ENCODE data around the gene ZNF155. TPM values are rescaled to one million over a fixed set of nuclear protein-coding genes. Genes with fewer than 3 reads are reported as not detected.
A peak's percentile ranks its signal among the peaks of the same experiment; 100 is the strongest.

The ZNF155 gene
- polyA plus RNA-seq, 1 donor from 2014 or later = 2.3 TPM

DNA sequence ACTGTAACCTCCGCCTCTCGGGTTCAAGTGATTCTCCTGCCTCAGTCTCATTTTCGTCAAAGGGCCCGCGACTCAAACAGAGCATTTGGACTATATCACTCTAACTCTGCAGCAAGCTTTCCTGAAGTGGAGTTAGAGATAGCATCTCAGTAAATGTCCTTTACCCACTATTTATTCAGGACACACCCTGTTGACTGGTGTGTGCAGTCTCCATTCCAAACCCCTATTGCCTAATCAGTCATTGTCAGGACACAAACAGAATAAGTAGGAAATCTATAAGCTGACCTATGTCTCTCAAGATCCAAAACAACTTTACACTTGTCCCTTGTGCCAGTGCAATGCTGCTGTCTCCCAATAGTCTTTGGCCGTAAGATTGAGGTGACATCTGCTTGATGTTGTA, 42.6 kb downstream of the ZNF155 start:
- Mint-ChIP-seq H3K4me1 (peaks cover 14 to 22% (median 14%) of the 10 kb centered on the region in 3 donors), H3K4me3 (peak overlapping the region in 3 of 4 donors; percentile 12 to 97 (median 52)), H3K36me3 (peaks cover 49% of the 10 kb centered on the region), H3K27ac (no peak overlapping the region), H3K9me3 (peaks cover 20 to 38% (median 23%) of the 10 kb centered on the region in 3 donors), H3K27me3 (no peaks in the 10 kb centered on the region)

DNA sequence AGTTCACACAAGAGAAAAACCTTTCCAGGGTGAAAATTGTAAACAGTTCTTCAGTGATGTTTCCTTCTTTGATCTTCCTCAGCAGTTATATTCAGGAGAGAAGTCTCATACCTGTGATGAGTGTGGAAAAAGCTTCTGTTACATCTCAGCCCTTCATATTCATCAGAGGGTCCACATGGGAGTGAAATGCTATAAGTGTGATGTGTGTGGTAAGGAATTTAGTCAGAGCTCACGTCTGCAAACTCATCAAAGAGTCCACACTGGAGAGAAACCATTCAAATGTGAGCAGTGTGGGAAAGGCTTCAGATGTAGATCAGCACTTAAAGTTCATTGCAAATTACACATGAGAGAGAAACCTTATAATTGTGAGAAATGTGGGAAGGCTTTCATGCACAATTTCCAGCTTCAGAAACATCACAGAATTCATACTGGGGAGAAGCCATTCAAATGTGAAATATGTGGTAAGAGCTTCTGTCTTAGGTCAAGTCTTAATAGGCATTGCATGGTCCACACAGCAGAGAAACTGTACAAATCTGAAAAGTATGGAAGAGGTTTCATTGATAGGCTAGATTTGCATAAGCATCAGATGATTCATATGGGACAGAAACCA, 48.1 kb downstream of the ZNF155 start:
- H3K4me3 Mint-ChIP-seq = no peak overlapping the region
- no peaks in the 10 kb centered on the region for H3K27me3 Mint-ChIP-seq
- no peaks in the 10 kb centered on the region for H3K4me1 Mint-ChIP-seq
- peaks cover 41% of the 10 kb centered on the region for H3K36me3 Mint-ChIP-seq
- peaks cover 33 to 53% (median 52%) of the 10 kb centered on the region in 3 donors for H3K9me3 Mint-ChIP-seq
- no peak overlapping the region for H3K27ac Mint-ChIP-seq

GRCh38 chr19:44042147-44042546, 58.2 kb downstream of the ZNF155 start:
- peaks cover 3% of the 10 kb centered on the region for H3K27me3 Mint-ChIP-seq
- H3K9me3 Mint-ChIP-seq = peaks cover 12 to 52% (median 30%) of the 10 kb centered on the region in 3 donors
- H3K27ac Mint-ChIP-seq = no peak overlapping the region
- H3K4me3 Mint-ChIP-seq = no peak overlapping the region
- no peaks in the 10 kb centered on the region for H3K4me1 Mint-ChIP-seq
- peaks cover 4% of the 10 kb centered on the region for H3K36me3 Mint-ChIP-seq

Other genes starting within 250 kb of the ZNF155 start
- gene SMG9, start 229.2 kb upstream of the ZNF155 start, polyA plus RNA-seq = 15.6 TPM
- gene KCNN4, start 203.2 kb upstream of the ZNF155 start, polyA plus RNA-seq = 87.9 TPM
- not detected for gene LYPD5, start 181.7 kb upstream of the ZNF155 start, polyA plus RNA-seq
- gene ZNF283, start 156.9 kb upstream of the ZNF155 start, polyA plus RNA-seq = 2.6 TPM
- gene ZNF404, start 100.2 kb upstream of the ZNF155 start, polyA plus RNA-seq = 3.1 TPM
- 10.7 TPM for gene ZNF45, start 48.9 kb upstream of the ZNF155 start, polyA plus RNA-seq
- 0.98 TPM for gene ZNF221, start 33.0 kb upstream of the ZNF155 start, polyA plus RNA-seq
- gene ZNF230, start 18.8 kb downstream of the ZNF155 start, polyA plus RNA-seq = 4.7 TPM
- gene ZNF222, start 41.2 kb downstream of the ZNF155 start, polyA plus RNA-seq = 6.2 TPM
- gene ZNF223, start 67.8 kb downstream of the ZNF155 start, polyA plus RNA-seq = 1.5 TPM
- gene ZNF284, start 88.0 kb downstream of the ZNF155 start, polyA plus RNA-seq = 0.69 TPM
- gene ZNF224, start 110.2 kb downstream of the ZNF155 start, polyA plus RNA-seq = 12.4 TPM
- gene ZNF225, start 129.2 kb downstream of the ZNF155 start, polyA plus RNA-seq = 1.9 TPM
- gene ZNF234, start 157.4 kb downstream of the ZNF155 start, polyA plus RNA-seq = 8.6 TPM
- 24.2 TPM for gene ZNF226, start 180.9 kb downstream of the ZNF155 start, polyA plus RNA-seq
- 16.4 TPM for gene ZNF227, start 228.3 kb downstream of the ZNF155 start, polyA plus RNA-seq